Suprapubic skin (tissue), 3 donors: ENCODE results near the gene HSPB8.

Experiments
- EP300 ChIP-seq: sonication (generic); formaldehyde crosslinking; IDR thresholded peaks from one replicate; pipeline ENCODE4 v1.6.1; 2017; ENCODE audit warnings: antibody characterized with exemption
- TF ChIP-seq, protein P1 (sequence below), 2 donors: fragments of 200-600 bp in 1 of 2; fragments of 450-650 bp in 1 of 2; sonication (generic) in 1 of 2; IDR thresholded peaks; one replicate each; pipeline ENCODE4 v1.5.1; 2016 to 2019; ENCODE audit warnings: antibody characterized with exemption in 2 of 2, mild to moderate bottlenecking in 1 of 2, moderate library complexity in 1 of 2

DNA sequence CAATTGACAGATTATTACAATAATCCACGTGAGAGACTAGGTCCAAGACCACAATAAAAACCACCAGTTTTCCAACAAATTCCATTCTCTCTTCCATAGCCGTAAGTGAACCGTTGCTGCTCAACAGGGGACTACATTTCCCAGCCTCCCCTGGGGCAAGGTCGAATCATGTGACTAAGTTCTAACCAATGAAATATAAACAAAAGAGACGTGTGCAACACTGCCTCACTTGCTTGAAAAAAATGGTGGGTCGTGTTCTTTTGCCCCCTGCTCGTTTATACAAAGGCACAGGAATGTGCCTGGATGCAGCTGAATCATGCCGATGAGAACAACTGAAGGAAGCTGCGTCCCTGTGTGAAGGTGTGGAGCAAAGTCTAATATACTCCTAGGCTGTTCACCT lies 51.1 kb downstream of the HSPB8 start:
- TF ChIP-seq, protein P1, sequence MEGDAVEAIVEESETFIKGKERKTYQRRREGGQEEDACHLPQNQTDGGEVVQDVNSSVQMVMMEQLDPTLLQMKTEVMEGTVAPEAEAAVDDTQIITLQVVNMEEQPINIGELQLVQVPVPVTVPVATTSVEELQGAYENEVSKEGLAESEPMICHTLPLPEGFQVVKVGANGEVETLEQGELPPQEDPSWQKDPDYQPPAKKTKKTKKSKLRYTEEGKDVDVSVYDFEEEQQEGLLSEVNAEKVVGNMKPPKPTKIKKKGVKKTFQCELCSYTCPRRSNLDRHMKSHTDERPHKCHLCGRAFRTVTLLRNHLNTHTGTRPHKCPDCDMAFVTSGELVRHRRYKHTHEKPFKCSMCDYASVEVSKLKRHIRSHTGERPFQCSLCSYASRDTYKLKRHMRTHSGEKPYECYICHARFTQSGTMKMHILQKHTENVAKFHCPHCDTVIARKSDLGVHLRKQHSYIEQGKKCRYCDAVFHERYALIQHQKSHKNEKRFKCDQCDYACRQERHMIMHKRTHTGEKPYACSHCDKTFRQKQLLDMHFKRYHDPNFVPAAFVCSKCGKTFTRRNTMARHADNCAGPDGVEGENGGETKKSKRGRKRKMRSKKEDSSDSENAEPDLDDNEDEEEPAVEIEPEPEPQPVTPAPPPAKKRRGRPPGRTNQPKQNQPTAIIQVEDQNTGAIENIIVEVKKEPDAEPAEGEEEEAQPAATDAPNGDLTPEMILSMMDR (IDR thresholded peaks at IDR 0.05) = no peak
- no peak for TF ChIP-seq EP300
